SHP77 treated with DMSO at 0.1 percent for 48 hours (cell line): Measurements from ENCODE around the gene MRPS27.
"Not testable (repeated sequence)": the region's sequence is repeated elsewhere in the genome, so short reads cannot be mapped to it uniquely, and the experiment has no call there.

ENCODE experiments used
- DNase-seq: peaks from one replicate; lab custom pipeline; 2025; lab: John Stamatoyannopoulos, UW

MRPS27 gene

GRCh38 chr5:72202331-72202825 is 117.7 kb downstream of the MRPS27 start:
- no peak for DNase-seq

GRCh38 chr5:72199681-72200080 is 120.4 kb downstream of the MRPS27 start:
- DNase-seq: no peak

- DNase-seq: no peak
Observed at GRCh38 chr5:72197393-72197792, 122.6 kb downstream of the MRPS27 start.

GRCh38 chr5:72195581-72195980 is 124.5 kb downstream of the MRPS27 start:
- DNase-seq: no peak

GRCh38 chr5:72194846-72195245 is 125.2 kb downstream of the MRPS27 start:
- DNase-seq: no peak

GRCh38 chr5:72191404-72191803 is 128.6 kb downstream of the MRPS27 start:
- no peak for DNase-seq

- no peak for DNase-seq
Observed at GRCh38 chr5:72189146-72189545, 130.9 kb downstream of the MRPS27 start.

GRCh38 chr5:72188166-72188565 is 131.9 kb downstream of the MRPS27 start:
- no peak for DNase-seq

GRCh38 chr5:72187388-72188075 is 132.5 kb downstream of the MRPS27 start:
- no peak for DNase-seq

GRCh38 chr5:72185496-72186329 is 134.3 kb downstream of the MRPS27 start:
- DNase-seq: no peak

GRCh38 chr5:72184408-72184807 is 135.6 kb downstream of the MRPS27 start:
- DNase-seq: no peak

GRCh38 chr5:72183101-72183520 is 136.9 kb downstream of the MRPS27 start:
- no peak for DNase-seq

GRCh38 chr5:72182686-72183085 is 137.4 kb downstream of the MRPS27 start:
- no peak for DNase-seq

GRCh38 chr5:72180925-72181324 is 139.1 kb downstream of the MRPS27 start:
- no peak for DNase-seq

- DNase-seq: no peak
Observed at GRCh38 chr5:72179816-72180440, 140.1 kb downstream of the MRPS27 start.

GRCh38 chr5:72179028-72179815 is 140.8 kb downstream of the MRPS27 start:
- DNase-seq: no peak

- DNase-seq: no peak
Observed at GRCh38 chr5:72177538-72177937, 142.5 kb downstream of the MRPS27 start.

GRCh38 chr5:72172786-72173185 is 147.3 kb downstream of the MRPS27 start:
- no peak for DNase-seq

- no peak for DNase-seq
Observed at GRCh38 chr5:72171667-72172066, 148.4 kb downstream of the MRPS27 start.

GRCh38 chr5:72171181-72171580 is 148.9 kb downstream of the MRPS27 start:
- DNase-seq: not testable (repeated sequence)

GRCh38 chr5:72170101-72170500 is 149.9 kb downstream of the MRPS27 start:
- no peak for DNase-seq
